Measurements from ENCODE around the gene VAV3.
A peak's percentile ranks its signal among the peaks of the same experiment; 100 is the strongest.
"Not testable (repeated sequence)": the region's sequence is repeated elsewhere in the genome, so short reads cannot be mapped to it uniquely, and the experiment has no call there.

VAV3 gene

GRCh38 chr1:107894605-107895004 is 70.4 kb downstream of the VAV3 start:
- DNase-seq (ENCODE audit: low read depth) = no peak

GRCh38 chr1:107893350-107893749 is 71.6 kb downstream of the VAV3 start:
- DNase-seq (ENCODE audit: low read depth) = not testable (repeated sequence)

- no peak for DNase-seq (ENCODE audit: low read depth)
These were observed 75.5 kb downstream of the VAV3 start for GRCh38 chr1:107889524-107889923.

DNA sequence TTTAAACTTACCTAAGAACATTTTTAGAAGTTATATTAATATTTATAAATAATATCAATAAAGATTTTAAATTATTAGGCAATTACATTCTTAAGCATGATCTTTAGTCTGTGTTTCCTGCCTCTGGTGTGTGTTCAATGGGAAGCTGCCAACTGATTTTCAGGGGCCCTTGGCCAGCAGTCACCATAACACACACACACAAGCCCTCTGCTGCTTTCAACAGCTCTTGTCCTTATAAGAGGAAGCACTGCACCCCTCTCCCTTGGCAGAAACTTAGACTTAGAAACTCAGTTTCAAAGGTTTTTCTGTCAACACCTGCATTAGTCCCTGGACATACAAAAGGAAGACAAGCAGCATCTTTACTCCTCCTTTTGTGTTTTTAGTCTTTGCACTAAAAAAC is 81.4 kb downstream of the VAV3 start:
- no peak for DNase-seq (ENCODE audit: low read depth)

DNA sequence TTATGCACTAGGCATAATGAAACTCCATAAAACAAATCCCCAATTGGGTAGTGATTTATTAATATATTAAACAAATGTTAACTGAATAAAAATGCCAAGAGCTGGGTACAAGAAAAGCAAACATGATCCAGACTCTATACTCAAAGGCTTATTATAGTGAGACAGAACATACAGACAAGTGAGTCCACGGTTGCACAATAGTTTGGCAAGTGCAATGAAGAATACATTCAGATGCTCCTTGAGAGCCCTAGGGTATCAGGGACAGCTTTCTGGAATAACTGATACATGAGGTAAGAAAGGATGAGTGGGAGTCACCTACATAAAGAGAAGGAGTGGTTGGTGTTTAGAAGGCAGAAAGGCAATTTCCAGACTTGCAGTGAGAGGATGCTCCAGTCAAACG is 85.1 kb downstream of the VAV3 start:
- DNase-seq (ENCODE audit: low read depth) = no peak

- DNase-seq (ENCODE audit: low read depth) = no peak
These were observed 85.6 kb downstream of the VAV3 start for GRCh38 chr1:107879346-107879745.

DNA sequence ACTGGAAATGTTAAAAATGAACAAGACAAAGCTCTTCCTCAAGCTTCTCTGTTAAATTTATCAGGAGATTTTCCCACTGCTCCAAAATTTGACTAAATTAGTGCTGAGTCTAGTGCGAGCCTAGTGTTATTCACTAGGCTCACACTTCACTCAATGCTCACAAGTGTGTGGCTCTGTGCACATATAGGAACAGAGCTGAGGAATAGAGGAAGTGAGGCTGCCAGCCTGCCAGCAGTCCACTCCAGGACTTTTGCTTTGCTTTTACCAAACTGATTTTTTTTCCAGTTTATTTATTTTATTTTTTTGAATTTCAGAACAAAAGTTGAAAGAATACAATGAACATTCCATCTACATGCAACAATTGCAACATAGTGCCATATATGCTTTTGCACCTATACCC is 87.2 kb downstream of the VAV3 start:
- DNase-seq (ENCODE audit: low read depth) = no peak

GRCh38 chr1:107877092-107877491 is 87.9 kb downstream of the VAV3 start:
- peak; percentile 84 for DNase-seq (ENCODE audit: low read depth)

GRCh38 chr1:107875689-107876088 is 89.3 kb downstream of the VAV3 start:
- no peak for DNase-seq (ENCODE audit: low read depth)

- no peak for DNase-seq (ENCODE audit: low read depth)
These were observed 90.8 kb downstream of the VAV3 start for GRCh38 chr1:107874221-107874620.

- no peak for DNase-seq (ENCODE audit: low read depth)
These were observed 93.1 kb downstream of the VAV3 start for GRCh38 chr1:107871687-107872395.

GRCh38 chr1:107871259-107871658 is 93.7 kb downstream of the VAV3 start:
- DNase-seq (ENCODE audit: low read depth) = no peak

GRCh38 chr1:107870696-107871095 is 94.3 kb downstream of the VAV3 start:
- DNase-seq (ENCODE audit: low read depth) = peak; percentile 38

DNA sequence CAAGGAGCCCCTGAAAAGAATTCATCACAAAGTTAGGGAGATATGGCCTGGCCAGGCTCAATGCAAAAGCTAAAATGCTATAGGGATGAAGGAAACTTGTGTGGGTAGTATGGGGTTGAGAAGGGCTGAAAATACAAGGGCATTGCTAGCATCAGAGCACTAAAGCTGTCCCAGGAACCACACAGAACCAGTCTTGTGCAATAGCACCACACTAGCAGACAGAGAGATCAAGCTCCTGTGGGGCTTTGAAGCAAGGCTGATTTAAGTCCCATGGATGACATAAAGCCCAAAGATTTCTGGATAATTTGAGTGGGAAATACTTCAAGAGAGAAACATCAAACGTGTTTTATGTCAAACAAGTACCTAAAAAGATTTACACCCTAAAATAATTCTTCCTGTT is 97.1 kb downstream of the VAV3 start:
- no peak for DNase-seq (ENCODE audit: low read depth)

GRCh38 chr1:107867422-107867821 is 97.6 kb downstream of the VAV3 start:
- no peak for DNase-seq (ENCODE audit: low read depth)

DNA sequence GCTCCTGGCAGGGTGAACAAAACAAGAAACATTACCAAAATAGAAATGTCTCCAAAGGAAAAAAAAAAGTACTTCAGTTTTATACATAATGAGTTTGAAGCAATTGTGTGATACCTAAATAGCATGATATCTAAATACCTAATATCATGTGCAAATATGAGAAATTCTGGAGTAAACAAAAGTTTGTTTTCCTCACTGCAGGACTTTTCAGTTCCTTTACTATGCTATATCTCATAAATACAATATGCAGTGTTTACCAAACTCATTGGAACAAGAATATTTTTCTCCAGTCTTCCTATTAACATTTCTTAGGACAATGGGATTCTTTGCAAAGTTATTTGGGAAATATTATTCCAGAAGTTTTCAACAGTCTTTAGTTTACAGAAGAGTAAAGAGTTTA is 98.1 kb downstream of the VAV3 start:
- DNase-seq (ENCODE audit: low read depth) = no peak

- no peak for DNase-seq (ENCODE audit: low read depth)
These were observed 99.4 kb downstream of the VAV3 start for GRCh38 chr1:107865627-107866026.

- DNase-seq (ENCODE audit: low read depth) = no peak
These were observed 101.6 kb downstream of the VAV3 start for GRCh38 chr1:107863342-107863741.

DNA sequence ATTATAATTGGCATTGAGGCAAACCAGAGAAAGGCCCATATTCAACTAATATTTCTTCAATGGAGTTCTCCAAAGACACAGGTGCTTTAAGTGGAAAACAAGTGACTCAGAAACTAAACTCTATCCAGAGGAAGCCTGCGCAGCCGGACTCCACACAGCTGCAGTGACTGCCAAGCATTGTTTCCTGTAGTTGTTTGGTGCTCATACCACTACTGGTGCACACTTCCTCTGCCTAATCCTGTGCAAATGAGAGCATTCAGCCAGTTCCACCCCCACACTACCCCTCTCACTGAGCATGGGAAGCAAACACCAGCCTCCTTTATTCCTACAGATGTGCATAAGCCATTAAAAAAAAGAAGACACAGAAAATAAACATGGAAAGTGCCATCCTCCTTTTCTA is 102.9 kb downstream of the VAV3 start:
- DNase-seq (ENCODE audit: low read depth) = no peak

DNA sequence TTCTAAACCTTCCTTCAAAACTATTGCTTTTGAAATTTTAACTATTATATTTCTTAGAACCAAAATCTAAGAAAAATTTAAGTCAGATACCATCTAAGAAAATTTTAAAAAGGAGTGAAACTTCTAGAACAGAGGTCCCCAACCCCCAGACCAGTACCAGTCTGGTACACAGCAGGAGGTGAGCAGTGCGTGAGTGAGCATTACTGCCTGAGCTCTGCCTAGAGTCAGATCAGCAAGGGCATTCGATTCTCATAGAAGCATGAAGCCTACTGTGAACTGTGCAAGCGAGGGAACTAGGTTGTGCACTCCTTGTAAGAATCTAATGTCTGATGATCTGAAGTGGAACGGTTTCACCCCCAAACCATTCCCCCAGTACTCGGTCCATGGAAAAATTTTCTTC is 106.7 kb downstream of the VAV3 start:
- no peak for DNase-seq (ENCODE audit: low read depth)

- no peak for DNase-seq (ENCODE audit: low read depth)
These were observed 113.6 kb downstream of the VAV3 start for GRCh38 chr1:107851418-107851817.

GRCh38 chr1:107844541-107845194 is 120.3 kb downstream of the VAV3 start:
- DNase-seq (ENCODE audit: low read depth) = not testable (repeated sequence)

DNA sequence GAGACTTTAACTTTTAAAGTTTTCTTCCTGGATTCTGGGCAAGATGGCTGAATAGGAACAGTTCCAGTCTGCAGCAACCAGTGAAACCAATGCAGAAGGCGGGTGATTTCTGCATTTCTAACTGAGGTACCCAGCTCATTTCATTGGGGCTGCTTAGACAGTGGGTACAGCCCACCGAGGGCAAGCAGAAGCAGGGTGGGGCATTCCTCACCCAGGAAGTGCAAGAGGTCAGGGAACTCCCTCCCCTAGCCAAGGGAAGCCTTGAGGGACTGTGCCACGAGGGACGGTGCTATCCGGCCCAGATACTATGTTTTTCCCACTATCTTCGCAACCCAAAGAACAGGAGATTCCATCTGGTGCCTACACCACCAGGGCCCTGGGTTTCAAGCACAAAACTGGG is 121.0 kb downstream of the VAV3 start:
- DNase-seq (ENCODE audit: low read depth) = no peak

GRCh38 chr1:107842241-107842640 is 122.7 kb downstream of the VAV3 start:
- no peak for DNase-seq (ENCODE audit: low read depth)

Measured in fibroblast of gingiva (primary cell).